Mesothelial cell of epicardium (in vitro differentiated cells): ENCODE results near the gene SUCNR1. TPM values are rescaled to one million over a fixed set of nuclear protein-coding genes. Genes with fewer than 3 reads are reported as not detected.

Source experiments
- DNase-seq, 2 experiments: peaks; one replicate each; pipeline ENCODE4 v3.0.0; 2021; ENCODE audit warnings: low spot score in 2 of 2; ENCODE audit not compliant: unreplicated experiment in 2 of 2
- H3K27ac Mint-ChIP-seq: 2 replicates; pipeline ENCODE4 v1.8.0; 2021; ENCODE audit warnings: mixed read lengths
- H3K27me3 Mint-ChIP-seq: 2 replicates; pipeline ENCODE4 v1.8.0; 2021; ENCODE audit warnings: low read depth, mixed read lengths
- H3K36me3 Mint-ChIP-seq: 2 replicates; pipeline ENCODE4 v1.8.0; 2021; ENCODE audit warnings: mixed read lengths
- H3K4me1 Mint-ChIP-seq: 2 replicates; pipeline ENCODE4 v1.8.0; 2021; ENCODE audit warnings: mixed read lengths
- H3K4me3 Mint-ChIP-seq: 2 replicates; pipeline ENCODE4 v1.8.0; 2021; ENCODE audit warnings: mild to moderate bottlenecking, moderate library complexity, mixed read lengths
- H3K9me3 Mint-ChIP-seq: 2 replicates; pipeline ENCODE4 v1.8.0; 2021; ENCODE audit warnings: mixed read lengths
- CTCF ChIP-seq: fragments of 200-600 bp; sonication (generic); IDR thresholded peaks from one replicate; pipeline ENCODE4 v1.5.0; 2021; ENCODE audit warnings: antibody characterized with exemption; ENCODE audit not compliant: unreplicated experiment
- total RNA-seq: library from RNA; stranded (reverse); gene quantifications from 3 replicates; pipeline ENCODE4 v1.2.1, GENCODE V29; 2021

Gene SUCNR1
- total RNA-seq, 1 donor from 2014 or later = 0.13 TPM

- DNase-seq = no peak
- Mint-ChIP-seq H3K27ac (no peak overlapping the region), H3K4me3 (no peak overlapping the region), H3K9me3 (peaks cover 17% of the 10 kb centered on the region), H3K36me3 (peaks cover 3% of the 10 kb centered on the region), H3K4me1 (peaks cover 6% of the 10 kb centered on the region), H3K27me3 (peaks cover 4% of the 10 kb centered on the region)
- no peak for TF ChIP-seq CTCF
Observed at GRCh38 chr3:151908399-151908798, 35.0 kb downstream of the SUCNR1 start.

- Mint-ChIP-seq H3K4me1 (no peaks in the 10 kb centered on the region), H3K27ac (no peak overlapping the region), H3K36me3 (peaks cover 3% of the 10 kb centered on the region), H3K27me3 (peaks cover 1% of the 10 kb centered on the region), H3K9me3 (peaks cover 17% of the 10 kb centered on the region), H3K4me3 (no peak overlapping the region)
- no peak for TF ChIP-seq CTCF
- no peak for DNase-seq
Observed at GRCh38 chr3:151909681-151910405, 36.4 kb downstream of the SUCNR1 start.

- peaks cover 3% of the 10 kb centered on the region for H3K36me3 Mint-ChIP-seq
- no peaks in the 10 kb centered on the region for H3K27me3 Mint-ChIP-seq
- no peak overlapping the region for H3K4me3 Mint-ChIP-seq
- no peak for TF ChIP-seq CTCF
- H3K9me3 Mint-ChIP-seq = peaks cover 17% of the 10 kb centered on the region
- H3K4me1 Mint-ChIP-seq = no peaks in the 10 kb centered on the region
- H3K27ac Mint-ChIP-seq = no peak overlapping the region
- no peak for DNase-seq
Observed at GRCh38 chr3:151911462-151911861, 38.0 kb downstream of the SUCNR1 start.

GRCh38 chr3:151912028-151912427, 38.6 kb downstream of the SUCNR1 start:
- H3K27me3 Mint-ChIP-seq = no peaks in the 10 kb centered on the region
- H3K27ac Mint-ChIP-seq = no peak overlapping the region
- no peak overlapping the region for H3K4me3 Mint-ChIP-seq
- peaks cover 3% of the 10 kb centered on the region for H3K36me3 Mint-ChIP-seq
- H3K4me1 Mint-ChIP-seq = peaks cover 5% of the 10 kb centered on the region
- no peak for TF ChIP-seq CTCF
- DNase-seq = no peak
- H3K9me3 Mint-ChIP-seq = peaks cover 17% of the 10 kb centered on the region

GRCh38 chr3:151916781-151917180, 43.3 kb downstream of the SUCNR1 start:
- H3K27me3 Mint-ChIP-seq = no peaks in the 10 kb centered on the region
- peaks cover 11% of the 10 kb centered on the region for H3K4me1 Mint-ChIP-seq
- H3K36me3 Mint-ChIP-seq = no peaks in the 10 kb centered on the region
- H3K27ac Mint-ChIP-seq = no peak overlapping the region
- peaks cover 14% of the 10 kb centered on the region for H3K9me3 Mint-ChIP-seq
- TF ChIP-seq CTCF = no peak
- no peak for DNase-seq
- no peak overlapping the region for H3K4me3 Mint-ChIP-seq
